HCT116 (cell line): ENCODE data around the gene HSPG2. TPM values are rescaled to one million over a fixed set of nuclear protein-coding genes. Genes with fewer than 3 reads are reported as not detected.

Experiments used
- ATAC-seq: fragments of 200-7000 bp; cut with Tn5 transposase; 2 replicates; pipeline ENCODE4 v1.9.1; 2020; ENCODE audit warnings: mild to moderate bottlenecking, moderate library complexity
- BruUV-seq: library from RNA; stranded (reverse); fragments of 400-500 nt; replicated peaks from 2 replicates; lab custom pipeline; 2021; lab: Mats Ljungman, UMichigan
- CTCF ChIA-PET: fragments of 300-600 bp; sonication (Branson Sonifier 250); formaldehyde crosslinking; loops from one replicate; lab custom pipeline; 2021; ENCODE audit warnings: antibody characterized with exemption; lab: Charles Lee
- POLR2A ChIA-PET: fragments of 300-600, 350-600 bp; sonication (Branson Sonifier 250); formaldehyde crosslinking; loops from one replicate; lab custom pipeline; 2021; ENCODE audit warnings: antibody characterized with exemption; lab: Charles Lee
- RAD21 ChIA-PET, 2 experiments: fragments of 300-600 bp; sonication (Branson Sonifier 250); formaldehyde crosslinking; loops; one replicate each; lab custom pipeline; 2023; ENCODE audit warnings: low total read pairs in 2 of 2; ENCODE audit not compliant: uncharacterized antibody in 2 of 2, unreplicated experiment in 2 of 2, low non-redundant PET in 1 of 2; lab: Charles Lee
- DNase-seq: peaks from one replicate; pipeline ENCODE4 v3.0.0-alpha.2; 2010; ENCODE audit warnings: low read depth, low spot score
- H2AFZ ChIP-seq: fragments of 200-600 bp; shearing (Covaris generic), sonication (generic); 2 replicates; pipeline ENCODE4 v1.6.1; 2017; ENCODE audit warnings: low read depth, mixed run types, mixed read lengths, antibody characterized with exemption, low read length; ENCODE audit not compliant: poor library complexity, severe bottlenecking
- H3K27ac ChIP-seq: 2 replicates; pipeline ENCODE4 v1.5.1; 2012; ENCODE audit warnings: low read depth, low read length
- H3K27me3 ChIP-seq: fragments of 200-600 bp; sonication (generic); 2 replicates; pipeline ENCODE4 v1.6.1; 2016; ENCODE audit warnings: mixed run types, low read length, mixed read lengths; ENCODE audit not compliant: insufficient read depth
- H3K36me3 ChIP-seq, 2 experiments: fragments of 200-500 bp in 1 of 2; fragments of 200-600 bp in 1 of 2; sonication (Bioruptor generic) in 1 of 2; sonication (generic) in 1 of 2; 2 replicates each; pipeline versions ENCODE4 v1.5.1 to v1.6.1; 2014 to 2016; ENCODE audit warnings: low read length in 2 of 2, inconsistent platforms in 1 of 2, mixed read lengths in 1 of 2, mixed run types in 1 of 2; ENCODE audit not compliant: insufficient read depth in 2 of 2, control insufficient read depth in 1 of 2
- H3K4me1 ChIP-seq, 2 experiments: fragments of 200-600 bp in 1 of 2; sonication (generic) in 1 of 2; 2 replicates each; pipeline versions ENCODE4 v1.5.1 to v1.6.1; 2012 to 2017; ENCODE audit warnings: low read length in 2 of 2, inconsistent platforms in 1 of 2, mild to moderate bottlenecking in 1 of 2, mixed read lengths in 1 of 2, mixed run types in 1 of 2, moderate library complexity in 1 of 2; ENCODE audit not compliant: insufficient read depth in 2 of 2, control insufficient read depth in 1 of 2
- H3K4me2 ChIP-seq: fragments of 200-600 bp; sonication (generic); 2 replicates; pipeline ENCODE4 v1.6.1; 2017; ENCODE audit warnings: mixed run types, low read length, mixed read lengths
- H3K4me3 ChIP-seq, 2 experiments: fragments of 200-600 bp in 1 of 2; sonication (generic) in 1 of 2; replicated peaks in 1 of 2; 2 replicates each; pipeline ENCODE4 v1.5.1; 2011 to 2016; ENCODE audit warnings: low read length in 2 of 2, control low read depth in 1 of 2, low read depth in 1 of 2, mild to moderate bottlenecking in 1 of 2, mixed read lengths in 1 of 2, mixed run types in 1 of 2
- H3K79me2 ChIP-seq: fragments of 200-600 bp; sonication (generic); 2 replicates; pipeline ENCODE4 v1.6.1; 2017; ENCODE audit warnings: mild to moderate bottlenecking, mixed run types, low read length, moderate library complexity, mixed read lengths; ENCODE audit not compliant: insufficient read depth
- H3K9ac ChIP-seq: fragments of 200-600 bp; sonication (generic); 2 replicates; pipeline ENCODE4 v1.6.1; 2016; ENCODE audit warnings: low read length, mixed read lengths
- H3K9me2 ChIP-seq: fragments of 200-600 bp; sonication (generic), shearing (Covaris generic); 2 replicates; pipeline ENCODE4 v1.6.1; 2017; ENCODE audit warnings: mixed run types, mild to moderate bottlenecking, moderate library complexity; ENCODE audit not compliant: insufficient read depth
- H3K9me3 ChIP-seq, 2 experiments: fragments of 200-500 bp in 1 of 2; fragments of 200-600 bp in 1 of 2; sonication (Bioruptor generic) in 1 of 2; sonication (generic) in 1 of 2; 2 replicates each; pipeline ENCODE4 v1.6.1; 2014 to 2017; ENCODE audit warnings: low read length in 2 of 2, mixed read lengths in 2 of 2, inconsistent platforms in 1 of 2, low read depth in 1 of 2, mild to moderate bottlenecking in 1 of 2, mixed run types in 1 of 2, moderate library complexity in 1 of 2; ENCODE audit not compliant: control insufficient read depth in 1 of 2, insufficient read depth in 1 of 2
- H4K20me1 ChIP-seq: fragments of 200-600 bp; sonication (generic), shearing (Covaris generic); 2 replicates; pipeline ENCODE4 v1.6.1; 2017; ENCODE audit warnings: mixed run types, mild to moderate bottlenecking, moderate library complexity; ENCODE audit not compliant: insufficient read depth
- CBX3 ChIP-seq: IDR thresholded peaks from 2 replicates; pipeline ENCODE4 v1.6.1; 2012; ENCODE audit warnings: low read depth
- CEBPB ChIP-seq: IDR thresholded peaks from 2 replicates; pipeline ENCODE4 v1.6.1; 2012; ENCODE audit warnings: low read depth
- EZH2 ChIP-seq: fragments of 200-600 bp; sonication (generic); IDR thresholded peaks from 2 replicates; pipeline ENCODE4 v1.6.1; 2017; ENCODE audit warnings: antibody characterized with exemption, mixed run types
- EZH2phosphoT487 ChIP-seq: fragments of 200-600 bp; IDR thresholded peaks from 2 replicates; pipeline ENCODE4 v1.6.1; 2018; ENCODE audit warnings: antibody characterized with exemption, borderline replicate concordance
- JUND ChIP-seq: IDR thresholded peaks from 2 replicates; pipeline ENCODE4 v1.6.1; 2012
- SIN3A ChIP-seq: IDR thresholded peaks from 2 replicates; pipeline ENCODE4 v1.6.1; 2012; ENCODE audit warnings: low read depth
- SRF ChIP-seq: IDR thresholded peaks from 2 replicates; pipeline ENCODE4 v1.6.1; 2012; ENCODE audit warnings: low read depth
- YY1 ChIP-seq: IDR thresholded peaks from 2 replicates; pipeline ENCODE4 v1.6.1; 2011; ENCODE audit warnings: low read length, low read depth, moderate library complexity, mild to moderate bottlenecking; ENCODE audit not compliant: insufficient replicate concordance; ENCODE audit errors: extremely low read depth
- intact Hi-C: fragments of 100-400 bp; cut with micrococcal nuclease; formaldehyde crosslinking; loops from 2 replicates; pipeline ENCODE4 v1.10.0; 2022
- total RNA-seq: library from RNA; stranded (reverse); gene quantifications from one replicate; pipeline ENCODE4 v1.2.1, GENCODE V29; 2021; ENCODE audit not compliant: unreplicated experiment
- TF ChIP-seq, protein P1 (sequence below): IDR thresholded peaks from 2 replicates; pipeline ENCODE4 v1.6.1; 2012; ENCODE audit warnings: low read depth
- TF ChIP-seq, protein P2 (sequence below): IDR thresholded peaks from 2 replicates; pipeline ENCODE4 v1.6.1; 2012

Gene HSPG2
- total RNA-seq, 1 experiment from 2014 or later, result 55.7 TPM

DNA sequence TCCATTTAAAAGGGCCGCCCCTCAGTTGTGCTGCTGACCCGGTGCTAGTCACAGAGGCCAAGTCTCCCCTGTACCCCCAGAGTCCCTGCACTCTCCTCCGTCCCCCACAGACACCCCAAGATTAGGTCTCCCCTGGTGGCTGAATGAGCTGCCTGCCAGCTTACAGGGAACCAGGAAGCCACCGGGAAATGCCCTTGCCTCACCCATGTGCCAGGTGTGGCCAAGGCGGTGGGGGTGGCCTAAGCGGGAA lies 32.7 kb downstream of the HSPG2 start (continued):
- TF ChIP-seq, protein P1, sequence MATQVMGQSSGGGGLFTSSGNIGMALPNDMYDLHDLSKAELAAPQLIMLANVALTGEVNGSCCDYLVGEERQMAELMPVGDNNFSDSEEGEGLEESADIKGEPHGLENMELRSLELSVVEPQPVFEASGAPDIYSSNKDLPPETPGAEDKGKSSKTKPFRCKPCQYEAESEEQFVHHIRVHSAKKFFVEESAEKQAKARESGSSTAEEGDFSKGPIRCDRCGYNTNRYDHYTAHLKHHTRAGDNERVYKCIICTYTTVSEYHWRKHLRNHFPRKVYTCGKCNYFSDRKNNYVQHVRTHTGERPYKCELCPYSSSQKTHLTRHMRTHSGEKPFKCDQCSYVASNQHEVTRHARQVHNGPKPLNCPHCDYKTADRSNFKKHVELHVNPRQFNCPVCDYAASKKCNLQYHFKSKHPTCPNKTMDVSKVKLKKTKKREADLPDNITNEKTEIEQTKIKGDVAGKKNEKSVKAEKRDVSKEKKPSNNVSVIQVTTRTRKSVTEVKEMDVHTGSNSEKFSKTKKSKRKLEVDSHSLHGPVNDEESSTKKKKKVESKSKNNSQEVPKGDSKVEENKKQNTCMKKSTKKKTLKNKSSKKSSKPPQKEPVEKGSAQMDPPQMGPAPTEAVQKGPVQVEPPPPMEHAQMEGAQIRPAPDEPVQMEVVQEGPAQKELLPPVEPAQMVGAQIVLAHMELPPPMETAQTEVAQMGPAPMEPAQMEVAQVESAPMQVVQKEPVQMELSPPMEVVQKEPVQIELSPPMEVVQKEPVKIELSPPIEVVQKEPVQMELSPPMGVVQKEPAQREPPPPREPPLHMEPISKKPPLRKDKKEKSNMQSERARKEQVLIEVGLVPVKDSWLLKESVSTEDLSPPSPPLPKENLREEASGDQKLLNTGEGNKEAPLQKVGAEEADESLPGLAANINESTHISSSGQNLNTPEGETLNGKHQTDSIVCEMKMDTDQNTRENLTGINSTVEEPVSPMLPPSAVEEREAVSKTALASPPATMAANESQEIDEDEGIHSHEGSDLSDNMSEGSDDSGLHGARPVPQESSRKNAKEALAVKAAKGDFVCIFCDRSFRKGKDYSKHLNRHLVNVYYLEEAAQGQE, result no peak
- TF ChIP-seq EZH2 (no peak), EZH2phosphoT487 (no peak)

DNA sequence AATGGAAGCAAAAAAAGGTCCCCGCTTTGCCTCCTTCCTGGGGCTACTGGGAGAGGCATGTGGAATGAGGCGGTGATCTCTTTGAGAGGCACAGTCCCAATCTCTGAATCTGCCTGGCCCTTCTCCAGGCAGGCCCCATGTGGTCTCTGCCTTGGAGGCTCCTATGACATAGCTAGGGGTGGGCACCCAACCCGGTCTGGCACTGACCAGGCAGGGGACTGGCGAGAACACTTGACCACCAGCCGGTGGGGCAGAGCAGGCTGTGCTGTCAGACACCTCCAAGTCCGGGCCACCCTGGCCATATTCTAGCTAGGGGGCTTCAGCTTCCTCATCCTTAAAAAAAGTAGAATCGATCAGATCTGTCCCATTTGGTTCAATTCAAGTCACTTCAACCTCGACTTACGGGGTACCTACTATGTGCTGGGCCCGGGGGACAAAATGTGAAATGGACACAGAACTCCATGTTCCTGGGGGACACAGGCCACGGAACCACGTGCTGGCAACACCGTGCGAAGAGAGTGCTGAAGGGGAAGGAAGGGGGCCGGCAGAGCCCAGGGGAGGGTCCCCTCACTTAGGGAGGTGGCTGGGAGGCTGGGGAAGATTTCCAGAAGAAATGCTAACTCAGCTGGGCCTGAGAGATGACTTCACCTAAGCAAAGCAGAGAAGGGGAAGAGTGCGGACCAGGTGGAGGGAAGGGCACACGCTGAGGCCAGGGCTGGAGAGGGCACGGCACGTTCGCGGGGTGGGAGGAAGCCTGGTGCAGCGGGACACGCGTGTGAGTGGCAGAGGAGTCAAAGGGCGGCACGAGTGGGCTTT lies 33.3 kb downstream of the HSPG2 start:
- H3K4me2 ChIP-seq, result no peak overlapping the region
- peaks cover 0 to 10% of the 10 kb centered on the region in 2 experiments; a peak in 3 of 4 replicates for H3K4me1 ChIP-seq
- no peaks in the 10 kb centered on the region for H3K9me3 ChIP-seq
- no peak for DNase-seq
- ChIA-PET CTCF (no interaction called here), POLR2A (no interaction called here), RAD21 (no interaction called here)
- intact Hi-C loops, result no loop called here
- H4K20me1 ChIP-seq, result no peaks in the 10 kb centered on the region
- H3K27me3 ChIP-seq, result no peaks in the 10 kb centered on the region
- H3K36me3 ChIP-seq, result no peaks in the 10 kb centered on the region
- H2AFZ ChIP-seq, result no peak overlapping the region
- TF ChIP-seq CEBPB, result no peak
- TF ChIP-seq SIN3A, result no peak
- TF ChIP-seq, protein P2, sequence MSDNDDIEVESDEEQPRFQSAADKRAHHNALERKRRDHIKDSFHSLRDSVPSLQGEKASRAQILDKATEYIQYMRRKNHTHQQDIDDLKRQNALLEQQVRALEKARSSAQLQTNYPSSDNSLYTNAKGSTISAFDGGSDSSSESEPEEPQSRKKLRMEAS, result no peak
- TF ChIP-seq SRF, result no peak
- TF ChIP-seq YY1, result no peak
- TF ChIP-seq EZH2, result no peak
- TF ChIP-seq JUND, result no peak
- no peak for TF ChIP-seq EZH2phosphoT487
- TF ChIP-seq, protein P1, result no peak
- no peak for TF ChIP-seq CBX3
- no peak overlapping the region for H3K4me3 ChIP-seq
- ATAC-seq, result no peak
- no peaks in the 10 kb centered on the region for H3K79me2 ChIP-seq
- BruUV-seq, result no TSS peak
- no peaks in the 10 kb centered on the region for H3K9me2 ChIP-seq
- no peak overlapping the region; the same call in 1 of the 2 replicates for H3K9ac ChIP-seq
- H3K27ac ChIP-seq, result no peak overlapping the region
